Measurements from ENCODE around the gene CACNA1F. TPM values are rescaled to one million over a fixed set of nuclear protein-coding genes. Genes with fewer than 3 reads are reported as not detected.

CACNA1F gene
- total RNA-seq (2014; rRNA removed; shearing (Covaris generic)): not detected in 2 replicates

GRCh38 chrX:49233176-49233575 lies at the start of gene CACNA1F:
CACNA1F (minus strand) TSS chrX:49233340; CDS start chrX:49233309, 31 bp downstream.

GRCh38 chrX:49269767-49270248 lies 36.7 kb upstream of the CACNA1F start, which contains the start of gene PPP1R3F:
PPP1R3F (plus strand) TSS chrX:49269793; CDS start chrX:49269870, 77 bp downstream.

GRCh38 chrX:49264460-49264859 lies 31.3 kb upstream of the CACNA1F start, which contains the start of gene FOXP3:
FOXP3 (minus strand) TSS chrX:49264710; CDS start chrX:49258505, 6,205 bp downstream.

GRCh38 chrX:49199906-49200771 lies 33.0 kb downstream of the CACNA1F start, which contains the start of gene SYP:
SYP (minus strand) TSS chrX:49200193; CDS start chrX:49200186, 7 bp downstream.

GRCh38 chrX:49186125-49187027 lies 46.8 kb downstream of the CACNA1F start, which contains the start of gene PRICKLE3:
PRICKLE3 (minus strand) TSS chrX:49186373; CDS start chrX:49186297, 76 bp downstream.

GRCh38 chrX:49171752-49172279 lies 61.3 kb downstream of the CACNA1F start, which contains the start of gene PLP2:
PLP2 (plus strand) TSS chrX:49171898; CDS start chrX:49172001, 103 bp downstream.

GRCh38 chrX:49162620-49163019 lies 70.5 kb downstream of the CACNA1F start, which contains the start of gene MAGIX:
MAGIX (plus strand) TSS chrX:49162758; CDS start chrX:49162890, 132 bp downstream.

Other genes with a start within 250 kb of the CACNA1F start
- 44.3 and 49.3 TPM in 2 replicates for gene GRIPAP1, start 231.1 kb downstream of the CACNA1F start, total RNA-seq (2014; rRNA removed; shearing (Covaris generic))
- gene TFE3, start 190.0 kb downstream of the CACNA1F start, total RNA-seq (2014; rRNA removed; shearing (Covaris generic)): 41.4 and 48.1 TPM in 2 replicates
- 0.48 and 0.83 TPM in 2 replicates for gene CCDC120, start 174.3 kb downstream of the CACNA1F start, total RNA-seq (2014; rRNA removed; shearing (Covaris generic))
- gene PRAF2, start 159.3 kb downstream of the CACNA1F start, total RNA-seq (2014; rRNA removed; shearing (Covaris generic)): 17.2 and 19.5 TPM in 2 replicates
- 132 and 139 TPM in 2 replicates for gene WDR45, start 153.5 kb downstream of the CACNA1F start, total RNA-seq (2014; rRNA removed; shearing (Covaris generic))
- gene GPKOW, start 109.6 kb downstream of the CACNA1F start, total RNA-seq (2014; rRNA removed; shearing (Covaris generic)): 44.0 and 46.9 TPM in 2 replicates
- gene MAGIX, start 70.6 kb downstream of the CACNA1F start, total RNA-seq (2014; rRNA removed; shearing (Covaris generic)): 3.5 and 6.1 TPM in 2 replicates
- 54.4 and 77.3 TPM in 2 replicates for gene PLP2, start 61.4 kb downstream of the CACNA1F start, total RNA-seq (2014; rRNA removed; shearing (Covaris generic))
- 9.5 and 10.4 TPM in 2 replicates for gene PRICKLE3, start 47.0 kb downstream of the CACNA1F start, total RNA-seq (2014; rRNA removed; shearing (Covaris generic))
- gene SYP, start 33.1 kb downstream of the CACNA1F start, total RNA-seq (2014; rRNA removed; shearing (Covaris generic)): 2.2 and 2.3 TPM in 2 replicates
- gene CCDC22, start 2.1 kb upstream of the CACNA1F start, total RNA-seq (2014; rRNA removed; shearing (Covaris generic)): 13.1 and 15.9 TPM in 2 replicates
- gene FOXP3, start 31.4 kb upstream of the CACNA1F start, total RNA-seq (2014; rRNA removed; shearing (Covaris generic)): not detected in 2 replicates
- 1.9 TPM in 2 replicates for gene PPP1R3F, start 36.5 kb upstream of the CACNA1F start, total RNA-seq (2014; rRNA removed; shearing (Covaris generic))
- gene GAGE10, start 70.3 kb upstream of the CACNA1F start, total RNA-seq (2014; rRNA removed; shearing (Covaris generic)): not detected in 2 replicates
- gene GAGE12J, start 88.7 kb upstream of the CACNA1F start, total RNA-seq (2014; rRNA removed; shearing (Covaris generic)): 0.57 and 12.5 TPM in 2 replicates
- 1.2 and 9.5 TPM in 2 replicates for gene GAGE13, start 98.2 kb upstream of the CACNA1F start, total RNA-seq (2014; rRNA removed; shearing (Covaris generic))

All from A375 (cell line).